Measurements from ENCODE around the gene GAREM1.

DNA sequence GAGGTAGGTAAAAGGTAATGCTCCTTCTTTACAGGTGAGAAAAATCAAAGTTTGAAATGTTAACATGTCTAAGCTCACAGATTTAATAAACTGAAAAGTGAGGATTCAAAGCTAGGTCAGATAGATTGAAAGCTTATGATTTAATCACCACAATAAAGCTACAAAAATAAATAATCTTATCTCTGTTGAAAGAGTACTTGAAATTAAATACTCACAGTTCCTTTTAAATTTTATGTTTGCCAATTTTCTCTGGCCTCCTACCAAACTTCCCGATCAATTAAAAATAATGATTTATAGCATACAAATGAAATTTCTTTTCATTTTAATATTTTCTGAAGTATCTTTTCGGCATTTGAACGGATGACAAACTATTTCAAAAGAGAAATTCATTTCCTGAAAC is 77.3 kb downstream of the GAREM1 start:
- TF ChIP-seq, protein P1, sequence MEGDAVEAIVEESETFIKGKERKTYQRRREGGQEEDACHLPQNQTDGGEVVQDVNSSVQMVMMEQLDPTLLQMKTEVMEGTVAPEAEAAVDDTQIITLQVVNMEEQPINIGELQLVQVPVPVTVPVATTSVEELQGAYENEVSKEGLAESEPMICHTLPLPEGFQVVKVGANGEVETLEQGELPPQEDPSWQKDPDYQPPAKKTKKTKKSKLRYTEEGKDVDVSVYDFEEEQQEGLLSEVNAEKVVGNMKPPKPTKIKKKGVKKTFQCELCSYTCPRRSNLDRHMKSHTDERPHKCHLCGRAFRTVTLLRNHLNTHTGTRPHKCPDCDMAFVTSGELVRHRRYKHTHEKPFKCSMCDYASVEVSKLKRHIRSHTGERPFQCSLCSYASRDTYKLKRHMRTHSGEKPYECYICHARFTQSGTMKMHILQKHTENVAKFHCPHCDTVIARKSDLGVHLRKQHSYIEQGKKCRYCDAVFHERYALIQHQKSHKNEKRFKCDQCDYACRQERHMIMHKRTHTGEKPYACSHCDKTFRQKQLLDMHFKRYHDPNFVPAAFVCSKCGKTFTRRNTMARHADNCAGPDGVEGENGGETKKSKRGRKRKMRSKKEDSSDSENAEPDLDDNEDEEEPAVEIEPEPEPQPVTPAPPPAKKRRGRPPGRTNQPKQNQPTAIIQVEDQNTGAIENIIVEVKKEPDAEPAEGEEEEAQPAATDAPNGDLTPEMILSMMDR (IDR thresholded peaks at IDR 0.05; ENCODE audit: control extremely low read depth in 1 of 3, insufficient read depth in 1 of 3, low read depth in 1 of 3, low read length in 3 of 3) = no peak
- TF ChIP-seq POLR2AphosphoS5 (IDR thresholded peaks at IDR 0.05; ENCODE audit: low read depth, low read length) (no peak), SIX5 (IDR thresholded peaks at IDR 0.05; ENCODE audit: low read depth, low read length) (no peak), BRCA1 (IDR thresholded peaks at IDR 0.05; ENCODE audit: low read depth, low read length) (no peak), RAD21 (IDR thresholded peaks at IDR 0.05 in 1 of 2, conservative IDR thresholded peaks at IDR 0.05 in 1 of 2; ENCODE audit: low read depth in 2 of 2, low read length in 2 of 2) (no peak), EP300 (IDR thresholded peaks at IDR 0.05; ENCODE audit: borderline replicate concordance in 1 of 2, low read depth in 2 of 2, low read length in 2 of 2) (no peak), POLR2A (IDR thresholded peaks at IDR 0.05; ENCODE audit: control extremely low read depth in 1 of 2, low read depth in 2 of 2, low read length in 2 of 2) (no peak), TAF1 (IDR thresholded peaks at IDR 0.05; ENCODE audit: low read depth, low read length) (no peak), CBX5 (IDR thresholded peaks at IDR 0.05; ENCODE audit: low read depth, low read length) (no peak)
- TF ChIP-seq, protein P2, sequence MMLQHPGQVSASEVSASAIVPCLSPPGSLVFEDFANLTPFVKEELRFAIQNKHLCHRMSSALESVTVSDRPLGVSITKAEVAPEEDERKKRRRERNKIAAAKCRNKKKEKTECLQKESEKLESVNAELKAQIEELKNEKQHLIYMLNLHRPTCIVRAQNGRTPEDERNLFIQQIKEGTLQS (IDR thresholded peaks at IDR 0.05; ENCODE audit: insufficient read depth, low read depth, low read length) = no peak
- TF ChIP-seq, protein P3, sequence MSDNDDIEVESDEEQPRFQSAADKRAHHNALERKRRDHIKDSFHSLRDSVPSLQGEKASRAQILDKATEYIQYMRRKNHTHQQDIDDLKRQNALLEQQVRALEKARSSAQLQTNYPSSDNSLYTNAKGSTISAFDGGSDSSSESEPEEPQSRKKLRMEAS (IDR thresholded peaks at IDR 0.05) = no peak

Data from H1 (cell line).